Measurements from ENCODE around the gene CLCN5.
A peak's percentile ranks its signal among the peaks of the same experiment; 100 is the strongest.
"Not testable (repeated sequence)": the region's sequence is repeated elsewhere in the genome, so short reads cannot be mapped to it uniquely, and the experiment has no call there.

CLCN5 gene

DNA sequence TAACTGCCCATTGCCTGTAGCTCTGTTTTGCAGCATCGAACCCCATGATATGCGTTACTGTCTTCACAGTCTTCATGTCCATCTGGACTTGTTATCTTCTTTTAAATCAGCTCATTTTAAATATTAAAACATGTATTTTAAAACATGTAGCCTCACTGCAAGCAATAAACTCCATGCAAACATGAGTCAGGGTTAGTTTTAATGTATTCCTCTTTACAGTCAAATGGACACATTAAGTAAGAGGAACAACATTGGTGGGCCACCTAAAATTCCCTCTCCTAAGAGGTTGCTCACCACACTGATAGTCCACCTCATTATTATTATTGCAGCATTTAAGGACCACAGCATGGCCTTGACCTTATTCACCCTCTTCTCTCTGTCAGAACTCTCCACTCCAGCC lies 74.1 kb downstream of the CLCN5 start:
- no peak for DNase-seq

GRCh38 chrX:49999087-49999486 lies 76.7 kb downstream of the CLCN5 start:
- no peak for DNase-seq

- no peak for DNase-seq
Measured at GRCh38 chrX:50000937-50001542, 78.6 kb downstream of the CLCN5 start.

DNA sequence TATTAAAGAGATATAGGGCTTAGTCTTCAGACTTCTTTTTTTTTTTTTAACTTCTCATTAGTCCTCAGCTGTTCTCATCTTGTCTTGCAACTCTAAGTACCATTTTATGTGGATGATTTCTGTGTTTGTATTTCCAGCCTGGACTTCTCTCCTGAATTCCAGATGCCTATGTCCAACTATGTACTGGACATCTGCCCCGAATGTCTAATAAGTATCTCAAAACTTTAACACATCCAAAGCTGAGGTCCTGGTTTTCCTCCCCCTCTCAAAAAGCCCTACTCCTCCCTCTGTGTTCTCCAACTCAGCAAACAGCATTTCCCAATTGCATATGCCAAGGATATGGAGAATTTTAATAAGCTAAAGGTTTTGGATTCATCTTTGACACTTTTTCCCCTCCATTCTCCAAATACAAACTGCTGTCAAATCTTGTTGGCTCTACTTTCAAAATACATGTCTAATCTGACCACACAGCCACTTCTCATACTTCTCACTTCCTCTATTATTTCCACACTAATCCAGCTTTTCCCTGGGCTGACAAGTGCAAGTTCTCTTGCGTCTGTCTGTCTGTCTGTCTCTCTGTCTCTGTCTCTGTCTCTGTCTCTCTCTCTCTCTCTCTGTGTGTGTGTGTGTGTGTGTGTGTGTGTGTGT lies 79.8 kb downstream of the CLCN5 start:
- no peak for DNase-seq

GRCh38 chrX:50003467-50003866 lies 81.1 kb downstream of the CLCN5 start:
- DNase-seq, result no peak

GRCh38 chrX:50003927-50004326 lies 81.5 kb downstream of the CLCN5 start:
- DNase-seq, result no peak

DNA sequence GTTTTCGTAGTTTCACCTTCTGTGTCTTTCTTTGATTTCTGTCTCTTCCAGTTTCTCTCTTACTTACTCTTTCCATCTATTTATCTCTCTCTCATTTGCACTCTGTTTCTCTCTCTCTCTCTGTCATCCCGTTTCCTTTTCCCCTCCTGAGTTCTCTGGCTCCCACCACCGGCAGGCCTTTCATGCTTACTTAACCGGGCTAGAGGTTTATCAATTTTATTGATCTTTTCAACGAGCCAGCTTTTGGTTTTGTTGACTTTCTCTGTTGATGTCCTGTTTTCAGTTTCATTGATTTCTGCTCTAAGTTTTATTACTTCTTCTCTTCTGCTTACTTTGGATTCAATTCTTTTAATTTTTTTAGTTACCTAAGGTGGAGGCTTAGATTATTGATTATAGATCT lies 103.2 kb downstream of the CLCN5 start:
- DNase-seq, result not testable (repeated sequence)

GRCh38 chrX:50035126-50035525 lies 112.7 kb downstream of the CLCN5 start:
- DNase-seq, result no peak

DNA sequence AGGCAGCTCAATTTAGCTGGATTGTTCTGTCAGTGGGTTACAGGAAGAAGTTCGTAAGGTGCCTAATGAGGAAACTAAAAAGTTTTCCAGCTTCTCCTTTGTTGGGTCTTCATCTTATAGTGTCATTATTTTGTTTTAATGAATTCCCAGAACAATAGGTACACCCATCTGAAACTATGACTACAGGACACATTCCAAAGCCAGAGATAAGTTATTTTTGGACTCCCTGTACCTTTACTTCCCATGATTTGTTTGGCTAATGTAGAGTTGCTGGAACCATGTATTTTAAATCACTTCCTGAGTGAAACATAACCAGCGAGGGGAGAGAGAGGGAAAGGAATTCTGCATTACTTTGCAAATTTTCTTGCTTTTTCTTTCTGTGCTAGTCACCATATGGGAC lies 114.0 kb downstream of the CLCN5 start:
- no peak for DNase-seq

GRCh38 chrX:50045823-50046222 lies 123.4 kb downstream of the CLCN5 start:
- no peak for DNase-seq

- no peak for DNase-seq
Measured at GRCh38 chrX:50049228-50049627, 126.8 kb downstream of the CLCN5 start.

- no peak for DNase-seq
Measured at GRCh38 chrX:50054147-50054546, 131.8 kb downstream of the CLCN5 start.

DNA sequence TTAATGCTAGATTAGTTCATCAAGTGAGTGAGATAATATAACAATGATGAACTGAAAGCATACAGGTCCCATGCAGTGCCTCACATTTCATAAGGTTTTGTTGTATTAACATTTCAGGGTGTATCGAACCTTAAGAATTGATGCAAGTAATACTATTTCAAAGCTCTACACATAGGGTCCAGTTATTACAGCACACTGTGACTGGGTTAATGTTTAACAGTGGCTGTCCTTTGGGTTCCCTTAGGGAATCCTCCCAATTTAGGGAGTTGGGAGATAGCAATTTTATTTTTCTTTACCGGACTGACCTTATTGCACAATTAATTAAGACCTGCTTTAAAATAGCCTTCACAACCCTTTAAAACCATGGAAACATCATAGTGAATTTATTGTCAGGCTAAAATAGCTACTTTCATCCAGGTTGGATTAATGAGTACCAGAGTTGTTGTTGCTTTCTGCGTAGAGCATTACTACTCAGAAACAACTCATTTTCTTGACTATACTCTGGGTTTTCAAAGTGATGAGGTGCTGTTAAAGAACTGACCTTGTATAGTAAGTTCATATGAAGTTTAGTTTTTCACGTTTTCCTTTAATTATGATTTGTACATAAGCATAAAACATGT lies 144.0 kb downstream of the CLCN5 start:
- no peak for DNase-seq

DNA sequence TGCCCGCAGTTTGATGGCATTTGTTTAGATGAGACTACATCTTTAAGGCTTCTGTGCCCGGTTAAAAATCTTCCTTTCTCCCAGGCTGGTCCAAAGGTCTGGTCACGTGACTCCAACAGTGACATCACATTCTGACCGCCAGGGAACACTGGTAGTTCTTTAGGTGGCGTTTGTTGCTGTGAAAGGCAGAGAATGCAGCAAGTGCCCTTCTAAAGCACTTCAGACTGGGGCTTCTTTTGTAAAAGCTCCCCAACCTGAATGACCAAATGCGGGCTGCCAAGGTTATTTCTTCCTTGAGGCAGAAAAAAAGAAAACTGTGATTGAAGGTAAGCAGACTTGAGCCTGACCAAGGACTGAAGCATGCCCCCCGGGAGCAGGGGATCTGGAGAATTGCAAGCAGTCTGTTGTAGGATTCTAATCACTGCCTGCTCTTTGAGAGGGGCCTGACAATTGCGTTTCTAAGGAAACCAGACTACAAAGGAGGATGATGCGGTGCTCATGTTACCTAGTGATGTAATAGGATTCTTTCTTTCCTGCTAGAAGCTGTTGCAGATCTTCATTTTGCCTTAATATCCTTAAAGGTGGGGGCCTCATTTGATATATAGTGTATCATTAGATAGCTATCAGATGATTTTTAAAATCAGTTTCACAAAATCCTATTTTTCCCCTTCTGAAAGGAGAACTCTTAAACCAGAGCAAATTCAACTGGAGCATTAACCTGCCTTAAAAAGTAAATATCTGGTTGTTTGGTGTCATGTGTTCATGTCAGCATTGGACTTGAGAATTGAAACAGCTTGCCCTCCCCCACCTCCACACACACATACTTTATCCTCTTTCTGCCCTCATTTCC lies 145.3 kb downstream of the CLCN5 start:
- DNase-seq, result peak; percentile 59 to 94 (median 85)

DNA sequence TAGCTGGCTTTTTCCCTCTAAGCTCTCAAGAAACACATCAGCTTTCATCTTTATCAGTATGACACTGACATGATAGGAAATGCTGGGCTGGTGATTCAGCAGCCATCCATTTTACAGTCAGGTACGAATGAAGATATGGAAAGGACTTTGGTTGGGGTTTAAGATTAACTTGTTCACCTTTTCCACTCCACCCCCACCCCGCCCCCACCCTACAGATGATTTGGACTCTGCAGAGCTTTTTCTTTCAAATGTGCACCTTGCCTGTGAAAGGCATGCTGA lies 145.8 kb downstream of the CLCN5 start:
- DNase-seq, result no peak

GRCh38 chrX:50068893-50069292 lies 146.5 kb downstream of the CLCN5 start:
- no peak for DNase-seq

DNA sequence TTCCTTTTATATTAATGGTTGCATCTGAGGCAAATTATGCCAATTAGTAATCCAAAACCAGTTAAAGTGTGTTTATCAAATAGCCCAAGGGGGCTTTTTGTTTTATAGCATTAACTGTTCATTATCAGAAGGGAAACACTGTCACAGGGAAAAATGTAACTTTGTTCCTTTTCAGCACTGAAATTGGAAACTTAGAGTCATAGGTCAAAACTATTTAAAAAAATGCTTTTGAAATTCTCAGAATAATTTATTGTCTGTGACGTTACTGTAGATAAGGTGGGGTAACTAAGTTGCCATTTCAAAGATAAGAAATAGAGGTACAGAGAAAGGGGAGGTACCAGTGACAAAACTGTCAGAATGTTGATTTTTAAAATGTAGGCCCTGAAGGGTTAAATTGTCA lies 149.1 kb downstream of the CLCN5 start:
- peak in 1 of 3 experiments; percentile 27 for DNase-seq

DNA sequence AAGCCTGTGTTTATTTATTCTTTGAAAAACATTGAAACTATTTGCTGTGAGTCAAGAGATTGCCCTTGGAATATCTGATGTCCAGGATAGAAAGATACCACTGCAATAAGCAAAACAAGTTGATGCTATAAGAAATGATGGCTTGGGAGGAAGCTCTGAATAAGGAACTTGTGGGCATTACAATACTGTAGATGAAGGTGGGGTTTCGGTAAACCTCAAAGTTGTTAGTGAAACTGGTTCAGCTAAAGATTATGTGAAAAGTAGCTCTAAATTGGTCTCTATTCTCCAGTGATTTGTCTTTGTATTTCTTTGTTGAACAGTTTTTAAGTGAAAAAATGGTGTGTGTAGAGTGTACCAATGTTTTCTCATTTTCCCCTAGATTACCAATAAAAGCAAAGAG lies 149.7 kb downstream of the CLCN5 start:
- no peak for DNase-seq

DNA sequence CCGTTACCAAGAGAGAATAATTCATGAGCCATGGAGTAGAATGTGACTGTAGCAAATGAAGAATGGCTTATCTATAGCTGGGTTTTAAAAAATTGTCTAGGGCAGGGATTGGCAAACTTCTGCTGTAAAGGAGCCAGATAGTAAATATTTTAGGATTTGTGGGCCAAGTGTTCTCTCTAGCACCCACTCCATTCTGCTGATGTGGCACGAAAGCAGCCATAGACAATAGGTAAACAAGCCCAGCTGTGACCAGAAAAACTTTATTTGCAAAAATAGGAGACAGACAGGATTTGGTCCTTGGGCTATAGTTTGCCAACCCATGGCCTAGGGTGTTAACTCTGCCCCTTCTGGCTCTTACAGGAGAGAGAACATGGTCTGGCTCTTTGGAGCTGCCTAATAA lies 151.2 kb downstream of the CLCN5 start:
- no peak for DNase-seq

DNA sequence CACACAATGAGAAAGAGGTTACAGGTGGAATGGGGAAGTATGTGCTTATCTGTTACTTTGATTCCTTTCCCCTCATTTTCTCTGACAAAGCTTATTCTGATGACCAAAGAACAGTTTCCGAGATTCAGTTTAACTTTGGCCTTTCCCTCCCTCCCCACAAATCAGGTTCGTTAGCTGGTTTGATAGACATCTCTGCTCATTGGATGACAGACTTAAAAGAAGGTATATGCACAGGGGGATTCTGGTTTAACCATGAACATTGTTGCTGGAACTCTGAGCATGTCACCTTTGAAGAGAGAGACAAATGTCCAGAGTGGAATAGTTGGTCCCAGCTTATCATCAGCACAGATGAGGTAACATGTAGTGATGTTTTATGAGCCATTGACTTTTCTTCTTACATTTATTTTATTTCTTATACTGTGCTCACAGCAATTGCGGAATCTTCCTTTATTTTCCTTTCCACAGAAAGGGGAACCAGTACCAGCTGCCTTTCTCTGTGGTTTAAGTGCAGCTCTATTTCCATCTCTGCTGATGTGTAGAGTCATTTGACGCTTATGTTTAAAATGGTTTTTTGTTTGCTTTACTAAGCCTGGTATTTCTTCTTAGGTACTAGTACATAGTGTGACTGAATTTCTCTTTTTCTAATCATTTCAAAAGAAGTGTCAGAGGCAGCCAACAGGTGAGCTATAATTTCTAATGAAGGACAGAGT lies 153.4 kb downstream of the CLCN5 start:
- no peak for DNase-seq

DNA sequence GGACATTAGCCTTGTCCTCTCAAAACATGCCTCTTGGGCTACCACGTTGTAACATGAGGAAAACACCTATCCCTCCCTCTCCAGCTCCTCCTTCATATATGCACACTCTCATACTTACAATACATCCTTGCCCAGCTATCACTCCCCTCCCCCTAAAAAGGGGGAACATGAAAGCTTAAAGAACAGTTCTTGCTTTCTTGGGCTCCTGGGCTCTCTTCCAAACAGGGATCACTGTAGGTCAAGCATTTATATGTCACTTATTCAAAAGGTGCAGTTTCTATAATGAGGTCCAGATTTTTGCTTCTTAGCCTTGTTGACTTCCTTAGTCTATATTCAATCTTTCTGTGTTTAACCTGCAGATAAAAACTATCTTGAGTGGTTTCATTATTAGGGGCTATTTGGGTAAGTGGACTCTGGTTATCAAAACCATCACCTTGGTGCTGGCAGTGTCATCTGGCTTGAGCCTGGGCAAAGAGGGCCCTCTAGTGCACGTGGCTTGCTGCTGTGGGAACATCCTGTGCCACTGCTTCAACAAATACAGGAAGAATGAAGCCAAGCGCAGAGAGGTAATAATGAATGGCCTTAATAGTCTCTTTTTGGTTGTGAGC lies 159.0 kb downstream of the CLCN5 start:
- peak in 2 of 3 experiments; percentile 26 to 64 for DNase-seq

- no peak for DNase-seq
Measured at GRCh38 chrX:50082741-50083140, 160.3 kb downstream of the CLCN5 start.

GRCh38 chrX:50088645-50089044 lies 166.2 kb downstream of the CLCN5 start:
- DNase-seq, result no peak

All from NCI-H1417 (cell line).